Fibroblast of lung (primary cell): ENCODE data around the gene PPME1.

Experiments used
- EZH2 ChIP-seq: IDR thresholded peaks from 2 replicates; pipeline ENCODE4 v1.5.1; 2012; ENCODE audit warnings: low read length, control low read depth, mild to moderate bottlenecking; ENCODE audit errors: missing control alignments
- TF ChIP-seq, protein P1 (sequence below), 2 donors: IDR thresholded peaks in 1 of 2; conservative IDR thresholded peaks in 1 of 2; 1 replicate in 1 of 2; 2 replicates in 1 of 2; pipeline ENCODE4 v1.5.1; 2011 to 2012; ENCODE audit warnings: low read length in 2 of 2, control low read depth in 1 of 2, inconsistent platforms in 1 of 2, low read depth in 1 of 2, mild to moderate bottlenecking in 1 of 2

DNA sequence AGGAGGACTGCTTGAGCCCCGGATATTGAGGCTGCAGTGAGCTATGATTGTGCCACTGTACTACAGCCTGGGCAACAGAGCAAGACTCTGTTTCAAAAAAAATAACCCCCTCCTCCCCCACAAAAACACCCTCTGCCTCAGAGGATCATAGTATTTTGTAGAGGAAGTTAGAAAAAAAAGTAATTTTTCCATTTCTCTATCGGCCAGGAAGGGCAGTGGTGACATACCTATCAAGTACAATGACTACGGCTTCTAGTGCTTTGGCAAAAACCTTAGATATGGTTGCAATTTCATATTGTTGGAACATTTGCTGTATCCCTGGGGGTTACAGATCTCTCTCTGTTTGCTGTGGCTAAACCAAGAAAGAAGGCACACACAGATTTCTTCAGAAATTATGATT lies 29.2 kb upstream of the PPME1 start:
- TF ChIP-seq, protein P1, sequence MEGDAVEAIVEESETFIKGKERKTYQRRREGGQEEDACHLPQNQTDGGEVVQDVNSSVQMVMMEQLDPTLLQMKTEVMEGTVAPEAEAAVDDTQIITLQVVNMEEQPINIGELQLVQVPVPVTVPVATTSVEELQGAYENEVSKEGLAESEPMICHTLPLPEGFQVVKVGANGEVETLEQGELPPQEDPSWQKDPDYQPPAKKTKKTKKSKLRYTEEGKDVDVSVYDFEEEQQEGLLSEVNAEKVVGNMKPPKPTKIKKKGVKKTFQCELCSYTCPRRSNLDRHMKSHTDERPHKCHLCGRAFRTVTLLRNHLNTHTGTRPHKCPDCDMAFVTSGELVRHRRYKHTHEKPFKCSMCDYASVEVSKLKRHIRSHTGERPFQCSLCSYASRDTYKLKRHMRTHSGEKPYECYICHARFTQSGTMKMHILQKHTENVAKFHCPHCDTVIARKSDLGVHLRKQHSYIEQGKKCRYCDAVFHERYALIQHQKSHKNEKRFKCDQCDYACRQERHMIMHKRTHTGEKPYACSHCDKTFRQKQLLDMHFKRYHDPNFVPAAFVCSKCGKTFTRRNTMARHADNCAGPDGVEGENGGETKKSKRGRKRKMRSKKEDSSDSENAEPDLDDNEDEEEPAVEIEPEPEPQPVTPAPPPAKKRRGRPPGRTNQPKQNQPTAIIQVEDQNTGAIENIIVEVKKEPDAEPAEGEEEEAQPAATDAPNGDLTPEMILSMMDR (conservative IDR thresholded peaks at IDR 0.05 in 1 of 2, IDR thresholded peaks at IDR 0.05 in 1 of 2; ENCODE audit: low read depth in 1 of 2, low read length in 2 of 2): no peak
- TF ChIP-seq EZH2: no peak
